Psoas muscle (tissue), 8 donors: ENCODE results near the gene NCOA7. TPM values are rescaled to one million over a fixed set of nuclear protein-coding genes. Genes with fewer than 3 reads are reported as not detected.

ENCODE experiments used
- ATAC-seq, 4 donors: fragments of 200-7000 bp; cut with Tn5 transposase; one replicate each; pipeline ENCODE4 v1.9.1; 2020; ENCODE audit warnings: moderate library complexity in 3 of 4, mild to moderate bottlenecking in 2 of 4
- DNase-seq, 2 donors: peaks; one replicate each; pipeline ENCODE4 v3.0.0-alpha.2; 2020
- H3K27ac ChIP-seq: fragments of 200-600 bp; one replicate; pipeline ENCODE4 v1.8.0; 2022
- H3K27me3 ChIP-seq, 3 donors: fragments of 200-600 bp in 1 of 3; one replicate each; pipeline versions ENCODE4 v1.6.1 to v1.8.0; 2013 to 2022; ENCODE audit warnings: low read length in 2 of 3, mild to moderate bottlenecking in 2 of 3, moderate library complexity in 1 of 3; ENCODE audit not compliant: insufficient read depth in 3 of 3
- H3K36me3 ChIP-seq, 2 donors: fragments of 200-600 bp in 1 of 2; one replicate each; pipeline versions ENCODE4 v1.6.1 to v1.8.0; 2013 to 2022; ENCODE audit warnings: low read depth in 1 of 2, mild to moderate bottlenecking in 1 of 2, moderate library complexity in 1 of 2; ENCODE audit not compliant: insufficient read depth in 1 of 2
- H3K4me1 ChIP-seq: fragments of 200-600 bp; one replicate; pipeline ENCODE4 v1.8.0; 2022
- H3K4me3 ChIP-seq: fragments of 200-600 bp; one replicate; pipeline ENCODE4 v1.8.0; 2022; ENCODE audit warnings: mild to moderate bottlenecking
- H3K9me3 ChIP-seq: fragments of 200-600 bp; one replicate; pipeline ENCODE4 v1.8.0; 2022
- WGBS, 3 donors: extraction: QIAGEN DNeasy Blood & Tissue Kit; methylation state at CpG; one replicate each; pipeline versions ENCODE4 v1.1.6 to v1.1.7; 2013; 5-methylcytosine and 5-hydroxymethylcytosine counted together
- intact Hi-C, 2 donors: fragments of 100-400 bp; cut with DNase I; formaldehyde crosslinking; loops; one replicate each; pipeline versions ENCODE4 v1.11.0 to v1.14.2; 2022
- polyA plus RNA-seq, 3 donors: library from polyadenylated mRNA; stranded (reverse); fragments of 200-250 nt; gene quantifications; one replicate each; pipeline ENCODE4 v1.2.3, GENCODE V29; 2013
- total RNA-seq, 4 donors: library from RNA; stranded (reverse); fragmentation: NEBNext Ultra II Directional in 2 of 4; extraction: Animal tissue kit (Norgen Biotek cat#: 25700) in 2 of 4; gene quantifications; one replicate each; pipeline versions ENCODE4 v1.2.1 to v1.2.4, GENCODE V29; 2021 to 2023
- TF ChIP-seq, protein P1 (sequence below): fragments of 200-600 bp; IDR thresholded peaks from one replicate; pipeline ENCODE4 v1.8.0; 2022; ENCODE audit warnings: antibody characterized with exemption
- donor health status: healthy with polysubstance abuse.
- donor health status: DM: no; HTN: no; CAD: no; lungs with moderate emphysema.
- donor health status: Bipolar disorder and iron deficiency.
- donor health status: healthy.
- donor health status: DM: yes; HTN: yes; CAD: no.
- donor health status: DM: no; HTN: no; CAD: no.
- donor health status: DM: no; HTN: no; CAD: no.
- donor health status: DM: yes; HTN: yes; CAD: no.

Gene NCOA7
- total and polyA plus RNA-seq, 7 donors = 3.1 to 22.5 (median 8.2) TPM

DNA sequence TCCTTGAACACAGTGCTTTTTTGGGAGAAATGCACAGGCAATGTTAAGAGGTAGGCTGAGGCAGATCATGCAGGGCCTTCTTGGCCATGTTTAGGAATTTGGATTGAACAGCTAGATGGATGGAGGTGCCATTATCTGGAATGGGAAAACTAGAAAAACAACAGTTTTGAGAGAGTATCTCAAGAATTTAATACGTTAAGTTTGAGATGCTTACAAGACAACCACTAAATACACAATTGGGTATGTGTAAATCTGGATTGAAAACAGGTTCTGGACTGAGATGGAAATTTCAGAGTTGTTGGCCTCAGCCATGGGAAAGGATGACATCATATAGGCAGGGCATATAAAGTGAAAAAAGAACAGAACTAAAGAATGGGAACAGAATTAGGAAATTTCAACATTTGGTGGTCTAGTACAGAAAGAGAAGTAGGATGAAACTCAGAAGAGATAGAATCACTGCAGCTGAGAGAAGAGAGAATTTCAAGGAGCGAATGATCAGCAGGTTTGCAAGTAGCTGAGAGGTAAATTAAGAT lies 37.1 kb downstream of the NCOA7 start:
- ATAC-seq = no peak
- WGBS, 3 donors = 65 to 74% (median 70%) methylated on average over 2 of the region's 2 CpGs
- TF ChIP-seq, protein P1, sequence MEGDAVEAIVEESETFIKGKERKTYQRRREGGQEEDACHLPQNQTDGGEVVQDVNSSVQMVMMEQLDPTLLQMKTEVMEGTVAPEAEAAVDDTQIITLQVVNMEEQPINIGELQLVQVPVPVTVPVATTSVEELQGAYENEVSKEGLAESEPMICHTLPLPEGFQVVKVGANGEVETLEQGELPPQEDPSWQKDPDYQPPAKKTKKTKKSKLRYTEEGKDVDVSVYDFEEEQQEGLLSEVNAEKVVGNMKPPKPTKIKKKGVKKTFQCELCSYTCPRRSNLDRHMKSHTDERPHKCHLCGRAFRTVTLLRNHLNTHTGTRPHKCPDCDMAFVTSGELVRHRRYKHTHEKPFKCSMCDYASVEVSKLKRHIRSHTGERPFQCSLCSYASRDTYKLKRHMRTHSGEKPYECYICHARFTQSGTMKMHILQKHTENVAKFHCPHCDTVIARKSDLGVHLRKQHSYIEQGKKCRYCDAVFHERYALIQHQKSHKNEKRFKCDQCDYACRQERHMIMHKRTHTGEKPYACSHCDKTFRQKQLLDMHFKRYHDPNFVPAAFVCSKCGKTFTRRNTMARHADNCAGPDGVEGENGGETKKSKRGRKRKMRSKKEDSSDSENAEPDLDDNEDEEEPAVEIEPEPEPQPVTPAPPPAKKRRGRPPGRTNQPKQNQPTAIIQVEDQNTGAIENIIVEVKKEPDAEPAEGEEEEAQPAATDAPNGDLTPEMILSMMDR = no peak

DNA sequence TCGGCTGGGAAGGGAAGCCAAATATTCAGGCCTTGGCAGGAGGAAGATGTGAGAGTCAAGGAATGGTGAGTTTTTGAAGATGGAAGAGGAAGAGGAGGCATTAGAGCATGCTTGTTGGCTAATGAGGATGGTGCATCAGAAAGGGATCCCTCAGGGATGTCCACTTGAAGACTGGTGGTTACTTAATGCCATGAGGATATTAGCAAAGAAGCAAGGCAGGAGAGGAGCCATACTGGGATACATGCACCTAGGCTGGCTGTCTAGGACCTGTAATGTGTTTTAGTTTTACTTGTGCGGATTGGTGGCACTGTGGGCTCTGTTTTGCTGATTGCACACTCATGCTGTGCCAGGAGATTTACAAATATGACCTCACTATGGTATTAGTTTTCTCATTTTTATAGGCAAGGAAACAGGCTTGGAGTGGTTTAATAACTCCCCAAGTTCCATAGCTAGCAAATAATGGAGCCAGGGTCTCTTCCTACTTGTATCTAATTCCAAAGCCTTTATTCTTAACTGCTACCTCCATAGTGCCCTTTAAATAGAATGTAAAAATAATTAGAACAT lies 37.8 kb downstream of the NCOA7 start:
- Histone ChIP-seq H3K4me3 (no peak overlapping the region), H3K27me3 (no peaks in the 10 kb centered on the region), H3K36me3 (no peaks in the 10 kb centered on the region), H3K9me3 (no peaks in the 10 kb centered on the region), H3K4me1 (no peaks in the 10 kb centered on the region), H3K27ac (no peak overlapping the region)
- TF ChIP-seq, protein P1 = no peak
- ATAC-seq (no peak), DNase-seq (no peak)
- intact Hi-C loops = no loop called here
- WGBS, 3 donors = 78 to 86% (median 83%) methylated on average over 2 of the region's 2 CpGs

More for the DNA sequence above, 37.1 kb downstream of the NCOA7 start:
- DNase-seq = no peak
- Histone ChIP-seq H3K27ac (no peak overlapping the region), H3K27me3 (no peaks in the 10 kb centered on the region), H3K9me3 (no peaks in the 10 kb centered on the region), H3K36me3 (no peaks in the 10 kb centered on the region), H3K4me3 (no peak overlapping the region), H3K4me1 (no peaks in the 10 kb centered on the region)
- intact Hi-C loops = no loop called here

DNA sequence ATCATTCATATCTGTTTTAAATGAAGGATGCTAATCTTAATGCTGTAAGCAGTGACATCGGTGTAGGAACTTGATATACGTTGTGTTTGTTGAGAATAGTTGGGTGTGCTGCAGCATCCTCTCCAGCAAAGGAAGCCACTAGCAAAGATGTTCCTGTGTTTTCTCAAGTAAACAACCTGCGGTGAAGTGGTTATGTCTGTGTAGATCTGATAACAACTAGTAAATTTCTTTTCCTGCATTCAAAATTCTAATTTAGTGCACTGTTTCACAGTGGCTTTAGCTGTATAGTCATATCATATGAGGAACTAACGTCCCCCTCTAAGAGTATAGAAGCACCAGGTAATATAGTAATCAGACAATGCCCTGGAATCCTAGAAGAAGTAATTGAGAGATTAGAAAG lies 38.7 kb downstream of the NCOA7 start:
- WGBS, 3 donors = 75 to 81% (median 77%) methylated on average over 4 of the region's 4 CpGs
- no peaks in the 10 kb centered on the region for H3K4me1 ChIP-seq
- ATAC-seq = no peak
- no peaks in the 10 kb centered on the region for H3K27me3 ChIP-seq
- H3K9me3 ChIP-seq = no peaks in the 10 kb centered on the region
- TF ChIP-seq, protein P1 = no peak
- H3K27ac ChIP-seq = no peak overlapping the region
- no peak for DNase-seq
- intact Hi-C loops = no loop called here
- H3K4me3 ChIP-seq = no peak overlapping the region
- H3K36me3 ChIP-seq = no peaks in the 10 kb centered on the region

DNA sequence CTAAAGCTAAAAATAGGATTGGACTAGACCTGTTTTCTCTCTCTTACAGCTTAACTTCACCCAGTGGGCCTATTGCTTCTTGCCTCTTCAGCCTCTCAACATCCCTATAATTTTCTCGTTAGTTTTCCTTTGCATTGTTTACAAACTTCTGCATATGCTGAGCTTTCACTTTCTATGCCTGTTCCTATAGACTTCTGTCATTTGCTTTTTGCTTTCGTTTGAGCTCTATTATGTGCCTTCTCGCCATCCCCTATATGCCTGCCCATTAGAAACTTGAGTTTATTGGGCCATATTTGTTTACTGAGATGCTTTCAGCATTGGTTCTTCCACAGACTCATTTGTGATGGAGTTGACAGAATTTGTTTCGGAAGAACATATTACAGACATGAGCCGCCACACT lies 40.9 kb downstream of the NCOA7 start:
- H3K4me3 ChIP-seq = no peak overlapping the region
- intact Hi-C loops = no loop called here
- H3K36me3 ChIP-seq = no peaks in the 10 kb centered on the region
- DNase-seq (no peak), ATAC-seq (no peak)
- no peaks in the 10 kb centered on the region for H3K9me3 ChIP-seq
- no peaks in the 10 kb centered on the region for H3K27me3 ChIP-seq
- H3K27ac ChIP-seq = no peak overlapping the region
- TF ChIP-seq, protein P1 = no peak
- 87 to 93% (median 91%) methylated on average over 5 of the region's 5 CpGs for WGBS, 3 donors
- no peaks in the 10 kb centered on the region for H3K4me1 ChIP-seq
